K562 (cell line): Measurements from ENCODE around the gene TRAP1. TPM values are rescaled to one million over a fixed set of nuclear protein-coding genes. Genes with fewer than 3 reads are reported as not detected.

Experiments used
- ASH1L ChIP-seq: fragments of 450-650 bp; IDR thresholded peaks from 2 replicates; pipeline ENCODE4 v1.6.1; 2018; ENCODE audit warnings: borderline replicate concordance, mild to moderate bottlenecking, low read depth; ENCODE audit not compliant: partially characterized antibody
- BHLHE40 ChIP-seq: IDR thresholded peaks from 2 replicates; pipeline ENCODE4 v1.6.1; 2011; ENCODE audit warnings: low read length, improper control_type of control experiment
- CCNT2 ChIP-seq: IDR thresholded peaks from 2 replicates; pipeline ENCODE4 v1.6.1; 2011; ENCODE audit warnings: borderline replicate concordance, low read depth, mild to moderate bottlenecking, moderate library complexity, mixed read lengths, low read length; ENCODE audit not compliant: insufficient read length; ENCODE audit errors: extremely low read depth
- CHAMP1 ChIP-seq: fragments of 450-650 bp; IDR thresholded peaks from 2 replicates; pipeline ENCODE4 v1.6.1; 2016; ENCODE audit warnings: mild to moderate bottlenecking
- CHD4 ChIP-seq: fragments of 200-600 bp; sonication (generic); IDR thresholded peaks from 3 replicates; pipeline ENCODE4 v1.6.1; 2012; ENCODE audit warnings: low read depth, mild to moderate bottlenecking, mixed read lengths, low read length, inconsistent platforms; ENCODE audit not compliant: insufficient read depth, insufficient replicate concordance, poor library complexity, severe bottlenecking
- DNMT1 ChIP-seq: fragments of 450-650 bp; IDR thresholded peaks from 2 replicates; pipeline ENCODE4 v1.6.1; 2016; ENCODE audit warnings: antibody characterized with exemption, mild to moderate bottlenecking
- ESRRA ChIP-seq: fragments of 450-650 bp; IDR thresholded peaks from 2 replicates; pipeline ENCODE4 v1.6.1; 2014; ENCODE audit warnings: low read depth, mild to moderate bottlenecking, moderate library complexity, borderline replicate concordance
- EZH2 ChIP-seq: IDR thresholded peaks from 2 replicates; pipeline ENCODE4 v1.6.1; 2012; ENCODE audit warnings: low read depth, mild to moderate bottlenecking, inconsistent platforms, low read length, borderline replicate concordance
- FOXK2 ChIP-seq, 2 experiments: fragments of 450-650 bp; IDR thresholded peaks in 1 of 2; conservative IDR thresholded peaks in 1 of 2; 2 replicates each; pipeline ENCODE4 v1.6.1; 2016; ENCODE audit warnings: low read depth in 2 of 2, mild to moderate bottlenecking in 1 of 2
- HDAC1 ChIP-seq, 2 experiments: fragments of 450-650 bp; IDR thresholded peaks; 2 replicates each; pipeline ENCODE4 v1.6.1; 2016 to 2017; ENCODE audit warnings: inconsistent platforms in 1 of 2, mild to moderate bottlenecking in 1 of 2, moderate library complexity in 1 of 2
- HDAC6 ChIP-seq: IDR thresholded peaks from 2 replicates; pipeline ENCODE4 v1.6.1; 2012; ENCODE audit warnings: low read depth, mild to moderate bottlenecking, control low read depth, inconsistent platforms, low read length, moderate library complexity
- HDGF ChIP-seq: fragments of 450-650 bp; IDR thresholded peaks from 2 replicates; pipeline ENCODE4 v1.6.1; 2016
- HES1 ChIP-seq: fragments of 450-650 bp; IDR thresholded peaks from 2 replicates; pipeline ENCODE4 v1.6.1; 2016; ENCODE audit warnings: low read depth, mild to moderate bottlenecking, moderate library complexity
- HLTF ChIP-seq: fragments of 450-650 bp; IDR thresholded peaks from 2 replicates; pipeline ENCODE4 v1.6.1; 2016
- LEF1 ChIP-seq: fragments of 450-650 bp; IDR thresholded peaks from 2 replicates; pipeline ENCODE4 v1.6.1; 2016; ENCODE audit warnings: mild to moderate bottlenecking
- MBD2 ChIP-seq: sonication (generic); IDR thresholded peaks from 2 replicates; pipeline ENCODE4 v1.6.1; 2016; ENCODE audit warnings: low read depth, borderline replicate concordance
- NCOA1 ChIP-seq: fragments of 450-650 bp; IDR thresholded peaks from 2 replicates; pipeline ENCODE4 v1.6.1; 2016; ENCODE audit warnings: low read depth
- NFRKB ChIP-seq: fragments of 450-650 bp; IDR thresholded peaks from 2 replicates; pipeline ENCODE4 v1.6.1; 2016; ENCODE audit warnings: low read depth
- POLR2A ChIP-seq: fragments of 450-650 bp; conservative IDR thresholded peaks from 2 replicates; pipeline ENCODE4 v1.6.1; 2016
- PREB ChIP-seq: sonication (generic); formaldehyde crosslinking; IDR thresholded peaks from 2 replicates; pipeline ENCODE4 v1.8.1; 2023; ENCODE audit warnings: mild to moderate bottlenecking, missing genetic modification reagents
- PRPF4 ChIP-seq: fragments of 200-400 bp; formaldehyde crosslinking; IDR thresholded peaks from one replicate; pipeline ENCODE4 v1.6.1; 2017; ENCODE audit warnings: low read length, low read depth, mild to moderate bottlenecking; ENCODE audit not compliant: insufficient read depth, poor library complexity, severe bottlenecking
- SAP30 ChIP-seq: fragments of 200-600 bp; sonication (generic); IDR thresholded peaks from 2 replicates; pipeline ENCODE4 v1.6.1; 2012; ENCODE audit warnings: borderline replicate concordance, low read depth, mild to moderate bottlenecking, moderate library complexity, low read length, control low read depth, inconsistent platforms; ENCODE audit not compliant: insufficient read depth, poor library complexity, severe bottlenecking
- SMARCA5 ChIP-seq: fragments of 450-650 bp; IDR thresholded peaks from 2 replicates; pipeline ENCODE4 v1.6.1; 2016
- SRSF7 ChIP-seq: fragments of 200-400 bp; formaldehyde crosslinking; optimal IDR thresholded peaks from 2 replicates; pipeline ENCODE3; 2017; ENCODE audit warnings: mild to moderate bottlenecking, low read depth, low read length
- TEAD4 ChIP-seq, 2 experiments: sonication (generic) in 1 of 2; formaldehyde crosslinking in 1 of 2; IDR thresholded peaks; 2 replicates each; pipeline versions ENCODE4 v1.6.1 to v1.8.0; 2012 to 2022; ENCODE audit warnings: borderline replicate concordance in 1 of 2, inconsistent platforms in 1 of 2, low read length in 1 of 2, mild to moderate bottlenecking in 1 of 2, missing genetic modification reagents in 1 of 2
- polyA plus RNA-seq, 8 experiments: library from polyadenylated mRNA; depleted of rRNA in 4 of 8; stranded (reverse) in 5 of 8; unstranded in 3 of 8; fragments of >200 nt; fragmentation: Nextera tagmentation in 2 of 8; fragmentation: Illumina TruSeq in 1 of 8; extraction: Ambion mirVana in 2 of 8; extraction: Trizol in 1 of 8; gene quantifications; 2 replicates each; pipeline versions ENCODE4 v1.2.1 to v1.2.3, GENCODE V29; 2011 to 2014; ENCODE audit warnings: inconsistent platforms in 1 of 8, missing spikeins in 1 of 8
- total RNA-seq, 7 experiments: library from RNA; depleted of rRNA in 6 of 7; stranded (reverse); fragments of >200 nt in 6 of 7; fragmentation: Illumina TruSeq in 2 of 7; extraction: Trizol in 2 of 7; gene quantifications; 2 replicates each; pipeline versions ENCODE4 v1.2.1 to v1.2.3, GENCODE V29; 2011 to 2021; ENCODE audit warnings: low replicate concordance in 1 of 7

The TRAP1 gene
- total and polyA plus RNA-seq, 9 of the 15 experiments (the other 6 are each of a cell fraction or from before 2014, with no cell fraction given) = 19.1 to 436 (median 301) TPM

GRCh38 chr16:3696425-3697218 is 20.7 kb downstream of the TRAP1 start (continued):
- TF ChIP-seq TEAD4 (IDR thresholded peaks at IDR 0.05; ENCODE audit: low read length) = peak; percentile 83
- TF ChIP-seq TEAD4 (CRISPR knock-in tag; IDR thresholded peaks at IDR 0.05; ENCODE audit: borderline replicate concordance) = no peak
- no peak for TF ChIP-seq SAP30
- no peak for TF ChIP-seq HDGF
- no peak for TF ChIP-seq CHAMP1
- TF ChIP-seq CHD4 = no peak
- peak; percentile 40 for TF ChIP-seq CCNT2
- 0 out of 2 replicates have a peak, but pooled peaks have one; percentile 17 for TF ChIP-seq LEF1
- no peak for TF ChIP-seq PREB (CRISPR knock-in tag)
- TF ChIP-seq FOXK2 (conservative IDR thresholded peaks at IDR 0.05 in 1 of 2, IDR thresholded peaks at IDR 0.05 in 1 of 2; ENCODE audit: low read depth in 2 of 2) = 0 out of 4 replicates have a peak, but pooled peaks of 1 of the 2 experiments have one; percentile 44
- TF ChIP-seq EZH2 = no peak
- TF ChIP-seq HDAC1 (IDR thresholded peaks at IDR 0.05) = 0 out of 4 replicates have a peak, but pooled peaks of 1 of the 2 experiments have one; percentile 5
- TF ChIP-seq POLR2A = peak; percentile 48
- TF ChIP-seq ASH1L = no peak
- no peak for TF ChIP-seq PRPF4
- no peak for TF ChIP-seq HDAC6
- TF ChIP-seq ESRRA = no peak
- TF ChIP-seq NCOA1 = no peak
- peak; percentile 86 for TF ChIP-seq BHLHE40
- TF ChIP-seq MBD2 = 0 out of 2 replicates have a peak, but pooled peaks have one; percentile 21
- TF ChIP-seq NFRKB = no peak
- TF ChIP-seq DNMT1 = no peak
- peak; percentile 89 for TF ChIP-seq HES1
- no peak for TF ChIP-seq HLTF
- TF ChIP-seq SRSF7 = no peak
- 0 out of 2 replicates have a peak, but pooled peaks have one; percentile 40 for TF ChIP-seq SMARCA5
